ENCODE data around the gene BMERB1. TPM values are rescaled to one million over a fixed set of nuclear protein-coding genes. Genes with fewer than 3 reads are reported as not detected.

Gene BMERB1
- total RNA-seq, 1 experiment from 2014 or later = 13.6 TPM

DNA sequence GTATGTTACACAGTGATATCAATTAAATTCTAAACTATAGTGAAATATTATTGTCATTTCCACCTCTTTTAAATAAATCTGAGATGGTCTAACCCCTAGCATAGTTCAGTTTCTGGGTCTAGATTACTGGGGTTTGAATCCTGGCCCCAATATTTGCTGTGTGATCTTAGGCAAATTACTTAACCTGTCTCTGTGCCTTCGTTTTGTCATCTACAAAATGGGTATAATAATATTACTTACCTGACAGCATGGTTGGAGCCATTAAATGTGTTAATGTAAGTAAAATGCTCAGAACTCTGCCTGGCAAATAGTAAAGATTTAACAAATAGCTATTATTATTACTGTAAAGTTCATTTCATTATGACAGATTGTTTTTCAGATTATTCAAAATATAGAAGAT lies 52.3 kb downstream of the BMERB1 start (continued):
- TF ChIP-seq, protein P1, sequence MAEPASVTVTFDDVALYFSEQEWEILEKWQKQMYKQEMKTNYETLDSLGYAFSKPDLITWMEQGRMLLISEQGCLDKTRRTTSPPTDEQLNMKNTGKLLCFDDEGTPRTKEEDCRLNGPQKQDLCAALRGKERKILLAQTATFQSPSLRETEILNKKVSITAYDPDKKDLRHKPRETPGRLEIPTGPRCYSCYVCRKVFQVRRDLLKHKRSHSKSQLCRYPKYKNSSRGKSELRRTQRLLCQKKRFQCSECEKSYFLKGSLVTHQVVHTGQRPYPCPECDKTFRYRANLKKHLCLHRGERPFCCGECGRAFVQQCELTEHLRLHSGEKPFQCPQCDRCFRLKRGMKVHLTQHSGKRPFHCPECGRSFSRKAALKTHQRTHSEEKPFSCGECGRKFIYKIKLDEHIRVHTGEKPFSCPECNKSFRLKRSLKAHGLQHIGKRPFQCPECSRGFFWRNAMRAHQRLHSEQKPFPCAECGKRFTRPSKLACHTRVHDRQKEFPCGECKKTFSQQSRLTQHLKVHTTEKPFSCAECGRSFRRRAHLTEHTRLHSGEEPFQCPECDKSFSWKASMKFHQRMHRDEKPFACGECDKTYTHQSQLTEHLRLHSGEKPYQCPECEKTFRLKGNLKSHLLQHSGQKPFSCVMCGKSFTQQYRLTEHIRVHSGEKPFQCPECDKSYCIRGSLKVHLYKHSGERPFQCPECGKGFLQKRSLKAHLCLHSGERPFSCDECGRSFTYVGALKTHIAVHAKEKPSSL (CRISPR knock-in tag; conservative IDR thresholded peaks at IDR 0.05) = no peak

DNA sequence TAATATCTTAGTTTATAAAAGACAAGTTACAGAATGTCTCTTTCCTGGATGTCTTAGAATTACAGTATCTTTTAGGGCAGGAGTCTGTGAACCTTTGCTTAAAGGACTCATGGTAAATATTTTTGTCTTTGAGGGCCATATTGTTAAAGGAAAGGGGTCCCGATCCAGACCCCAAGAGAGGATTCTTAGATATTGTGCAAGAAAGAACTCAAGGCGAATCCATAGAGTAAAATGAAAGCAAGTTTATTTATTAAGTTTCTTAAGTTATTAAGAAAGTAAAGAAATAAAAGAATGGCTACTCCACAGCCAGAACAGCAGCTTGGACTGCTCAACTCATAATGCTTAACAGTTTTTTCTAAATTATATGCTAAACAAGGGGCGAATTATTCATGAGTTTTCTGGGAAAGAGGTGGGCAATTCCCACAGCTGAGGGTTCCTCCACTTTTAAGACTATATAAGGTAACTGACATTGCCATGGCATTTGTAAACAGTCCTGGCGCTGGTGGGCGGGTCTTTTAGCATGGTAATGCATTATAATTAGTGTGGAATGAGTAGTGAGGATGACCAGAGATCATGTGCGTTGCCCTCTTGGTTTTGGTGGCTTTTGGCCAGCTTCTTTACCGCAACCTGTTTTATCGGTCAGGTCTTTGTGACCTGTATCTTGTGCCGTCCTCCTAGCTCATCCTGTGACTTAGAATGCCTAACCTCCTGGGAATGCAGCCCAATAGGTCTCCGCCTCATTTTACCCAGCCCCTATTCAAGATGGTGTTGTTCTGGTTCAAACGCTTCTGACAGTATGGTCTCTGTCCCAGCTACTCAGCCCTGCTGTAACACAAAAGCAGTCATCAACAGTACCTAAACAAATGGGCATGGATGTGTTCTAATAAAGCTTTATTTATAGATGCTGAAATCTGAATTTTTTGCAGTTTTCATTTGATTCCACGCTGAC lies 53.2 kb downstream of the BMERB1 start:
- POLR2A ChIA-PET = no interaction called here
- no peaks in the 10 kb centered on the region for H3K9me3 Mint-ChIP-seq
- DNase-seq (ENCODE audit: low spot score) (no peak), ATAC-seq (no peak)
- H3K4me3 Mint-ChIP-seq = no peak overlapping the region
- CTCF ChIA-PET = interaction anchor here (0.6 to 0.7 kb wide), 2 partner anchors 11 to 15 kb away, joined by 3 read pairs; no protein-coding TSS in a partner anchor
- TF ChIP-seq, protein P2, sequence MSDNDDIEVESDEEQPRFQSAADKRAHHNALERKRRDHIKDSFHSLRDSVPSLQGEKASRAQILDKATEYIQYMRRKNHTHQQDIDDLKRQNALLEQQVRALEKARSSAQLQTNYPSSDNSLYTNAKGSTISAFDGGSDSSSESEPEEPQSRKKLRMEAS (CRISPR knock-in tag; IDR thresholded peaks at IDR 0.05) = no peak
- TF ChIP-seq ZNF121 (CRISPR knock-in tag; IDR thresholded peaks at IDR 0.05) = no peak
- TF ChIP-seq, protein P3, sequence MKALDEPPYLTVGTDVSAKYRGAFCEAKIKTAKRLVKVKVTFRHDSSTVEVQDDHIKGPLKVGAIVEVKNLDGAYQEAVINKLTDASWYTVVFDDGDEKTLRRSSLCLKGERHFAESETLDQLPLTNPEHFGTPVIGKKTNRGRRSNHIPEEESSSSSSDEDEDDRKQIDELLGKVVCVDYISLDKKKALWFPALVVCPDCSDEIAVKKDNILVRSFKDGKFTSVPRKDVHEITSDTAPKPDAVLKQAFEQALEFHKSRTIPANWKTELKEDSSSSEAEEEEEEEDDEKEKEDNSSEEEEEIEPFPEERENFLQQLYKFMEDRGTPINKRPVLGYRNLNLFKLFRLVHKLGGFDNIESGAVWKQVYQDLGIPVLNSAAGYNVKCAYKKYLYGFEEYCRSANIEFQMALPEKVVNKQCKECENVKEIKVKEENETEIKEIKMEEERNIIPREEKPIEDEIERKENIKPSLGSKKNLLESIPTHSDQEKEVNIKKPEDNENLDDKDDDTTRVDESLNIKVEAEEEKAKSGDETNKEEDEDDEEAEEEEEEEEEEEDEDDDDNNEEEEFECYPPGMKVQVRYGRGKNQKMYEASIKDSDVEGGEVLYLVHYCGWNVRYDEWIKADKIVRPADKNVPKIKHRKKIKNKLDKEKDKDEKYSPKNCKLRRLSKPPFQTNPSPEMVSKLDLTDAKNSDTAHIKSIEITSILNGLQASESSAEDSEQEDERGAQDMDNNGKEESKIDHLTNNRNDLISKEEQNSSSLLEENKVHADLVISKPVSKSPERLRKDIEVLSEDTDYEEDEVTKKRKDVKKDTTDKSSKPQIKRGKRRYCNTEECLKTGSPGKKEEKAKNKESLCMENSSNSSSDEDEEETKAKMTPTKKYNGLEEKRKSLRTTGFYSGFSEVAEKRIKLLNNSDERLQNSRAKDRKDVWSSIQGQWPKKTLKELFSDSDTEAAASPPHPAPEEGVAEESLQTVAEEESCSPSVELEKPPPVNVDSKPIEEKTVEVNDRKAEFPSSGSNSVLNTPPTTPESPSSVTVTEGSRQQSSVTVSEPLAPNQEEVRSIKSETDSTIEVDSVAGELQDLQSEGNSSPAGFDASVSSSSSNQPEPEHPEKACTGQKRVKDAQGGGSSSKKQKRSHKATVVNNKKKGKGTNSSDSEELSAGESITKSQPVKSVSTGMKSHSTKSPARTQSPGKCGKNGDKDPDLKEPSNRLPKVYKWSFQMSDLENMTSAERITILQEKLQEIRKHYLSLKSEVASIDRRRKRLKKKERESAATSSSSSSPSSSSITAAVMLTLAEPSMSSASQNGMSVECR (CRISPR knock-in tag; IDR thresholded peaks at IDR 0.05; ENCODE audit: borderline replicate concordance) = no peak
- TF ChIP-seq, protein P4, sequence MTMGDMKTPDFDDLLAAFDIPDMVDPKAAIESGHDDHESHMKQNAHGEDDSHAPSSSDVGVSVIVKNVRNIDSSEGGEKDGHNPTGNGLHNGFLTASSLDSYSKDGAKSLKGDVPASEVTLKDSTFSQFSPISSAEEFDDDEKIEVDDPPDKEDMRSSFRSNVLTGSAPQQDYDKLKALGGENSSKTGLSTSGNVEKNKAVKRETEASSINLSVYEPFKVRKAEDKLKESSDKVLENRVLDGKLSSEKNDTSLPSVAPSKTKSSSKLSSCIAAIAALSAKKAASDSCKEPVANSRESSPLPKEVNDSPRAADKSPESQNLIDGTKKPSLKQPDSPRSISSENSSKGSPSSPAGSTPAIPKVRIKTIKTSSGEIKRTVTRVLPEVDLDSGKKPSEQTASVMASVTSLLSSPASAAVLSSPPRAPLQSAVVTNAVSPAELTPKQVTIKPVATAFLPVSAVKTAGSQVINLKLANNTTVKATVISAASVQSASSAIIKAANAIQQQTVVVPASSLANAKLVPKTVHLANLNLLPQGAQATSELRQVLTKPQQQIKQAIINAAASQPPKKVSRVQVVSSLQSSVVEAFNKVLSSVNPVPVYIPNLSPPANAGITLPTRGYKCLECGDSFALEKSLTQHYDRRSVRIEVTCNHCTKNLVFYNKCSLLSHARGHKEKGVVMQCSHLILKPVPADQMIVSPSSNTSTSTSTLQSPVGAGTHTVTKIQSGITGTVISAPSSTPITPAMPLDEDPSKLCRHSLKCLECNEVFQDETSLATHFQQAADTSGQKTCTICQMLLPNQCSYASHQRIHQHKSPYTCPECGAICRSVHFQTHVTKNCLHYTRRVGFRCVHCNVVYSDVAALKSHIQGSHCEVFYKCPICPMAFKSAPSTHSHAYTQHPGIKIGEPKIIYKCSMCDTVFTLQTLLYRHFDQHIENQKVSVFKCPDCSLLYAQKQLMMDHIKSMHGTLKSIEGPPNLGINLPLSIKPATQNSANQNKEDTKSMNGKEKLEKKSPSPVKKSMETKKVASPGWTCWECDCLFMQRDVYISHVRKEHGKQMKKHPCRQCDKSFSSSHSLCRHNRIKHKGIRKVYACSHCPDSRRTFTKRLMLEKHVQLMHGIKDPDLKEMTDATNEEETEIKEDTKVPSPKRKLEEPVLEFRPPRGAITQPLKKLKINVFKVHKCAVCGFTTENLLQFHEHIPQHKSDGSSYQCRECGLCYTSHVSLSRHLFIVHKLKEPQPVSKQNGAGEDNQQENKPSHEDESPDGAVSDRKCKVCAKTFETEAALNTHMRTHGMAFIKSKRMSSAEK (CRISPR knock-in tag; IDR thresholded peaks at IDR 0.05; ENCODE audit: borderline replicate concordance) = no peak
- TF ChIP-seq NFE2L1 (CRISPR knock-in tag; IDR thresholded peaks at IDR 0.05) = no peak
- TF ChIP-seq NR2C2 (CRISPR knock-in tag; IDR thresholded peaks at IDR 0.05) = no peak
- H3K27ac Mint-ChIP-seq = no peak overlapping the region
- H3K27me3 Mint-ChIP-seq (ENCODE audit: low read depth) = no peaks in the 10 kb centered on the region
- no peaks in the 10 kb centered on the region for H3K36me3 Mint-ChIP-seq
- 0 out of 2 replicates have a peak, but pooled peaks cover 2% of the 10 kb centered on the region for H3K4me1 Mint-ChIP-seq

DNA sequence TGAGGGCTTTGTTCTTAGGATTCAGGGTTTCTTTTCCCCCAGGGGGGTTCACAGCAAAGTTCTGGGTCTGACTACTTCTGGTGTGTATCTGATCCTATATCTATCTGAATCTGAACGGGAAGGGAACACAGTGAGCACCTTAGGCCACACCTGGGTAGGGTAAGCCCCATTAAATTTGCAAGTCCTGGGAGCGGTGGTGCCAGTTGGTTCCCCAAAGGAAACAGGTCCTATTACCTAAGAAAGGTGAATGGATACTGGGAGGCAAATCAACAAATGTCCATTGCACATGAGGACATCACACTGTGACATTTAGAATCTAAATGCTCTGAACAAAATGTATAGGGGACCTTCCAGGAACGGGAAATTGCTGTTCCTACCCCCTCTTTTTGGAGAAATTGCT lies 54.6 kb downstream of the BMERB1 start:
- no peak overlapping the region for H3K4me3 Mint-ChIP-seq

More for the DNA sequence above, 54.6 kb downstream of the BMERB1 start:
- H3K27me3 Mint-ChIP-seq (ENCODE audit: low read depth) = no peaks in the 10 kb centered on the region
- H3K36me3 Mint-ChIP-seq = no peaks in the 10 kb centered on the region
- ATAC-seq (no peak), DNase-seq (ENCODE audit: low spot score) (no peak)
- TF ChIP-seq ZNF416 (CRISPR knock-in tag; IDR thresholded peaks at IDR 0.05) (no peak), KAT7 (CRISPR knock-in tag; IDR thresholded peaks at IDR 0.05; ENCODE audit: borderline replicate concordance) (no peak), HMGA2 (CRISPR knock-in tag; IDR thresholded peaks at IDR 0.05) (no peak), JUN (CRISPR knock-in tag; IDR thresholded peaks at IDR 0.05) (no peak), SOX15 (CRISPR knock-in tag; IDR thresholded peaks at IDR 0.05) (no peak)
- TF ChIP-seq, protein P5, sequence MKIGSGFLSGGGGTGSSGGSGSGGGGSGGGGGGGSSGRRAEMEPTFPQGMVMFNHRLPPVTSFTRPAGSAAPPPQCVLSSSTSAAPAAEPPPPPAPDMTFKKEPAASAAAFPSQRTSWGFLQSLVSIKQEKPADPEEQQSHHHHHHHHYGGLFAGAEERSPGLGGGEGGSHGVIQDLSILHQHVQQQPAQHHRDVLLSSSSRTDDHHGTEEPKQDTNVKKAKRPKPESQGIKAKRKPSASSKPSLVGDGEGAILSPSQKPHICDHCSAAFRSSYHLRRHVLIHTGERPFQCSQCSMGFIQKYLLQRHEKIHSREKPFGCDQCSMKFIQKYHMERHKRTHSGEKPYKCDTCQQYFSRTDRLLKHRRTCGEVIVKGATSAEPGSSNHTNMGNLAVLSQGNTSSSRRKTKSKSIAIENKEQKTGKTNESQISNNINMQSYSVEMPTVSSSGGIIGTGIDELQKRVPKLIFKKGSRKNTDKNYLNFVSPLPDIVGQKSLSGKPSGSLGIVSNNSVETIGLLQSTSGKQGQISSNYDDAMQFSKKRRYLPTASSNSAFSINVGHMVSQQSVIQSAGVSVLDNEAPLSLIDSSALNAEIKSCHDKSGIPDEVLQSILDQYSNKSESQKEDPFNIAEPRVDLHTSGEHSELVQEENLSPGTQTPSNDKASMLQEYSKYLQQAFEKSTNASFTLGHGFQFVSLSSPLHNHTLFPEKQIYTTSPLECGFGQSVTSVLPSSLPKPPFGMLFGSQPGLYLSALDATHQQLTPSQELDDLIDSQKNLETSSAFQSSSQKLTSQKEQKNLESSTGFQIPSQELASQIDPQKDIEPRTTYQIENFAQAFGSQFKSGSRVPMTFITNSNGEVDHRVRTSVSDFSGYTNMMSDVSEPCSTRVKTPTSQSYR (CRISPR knock-in tag; IDR thresholded peaks at IDR 0.05) = no peak
- H3K4me1 Mint-ChIP-seq = 0 out of 2 replicates have a peak, but pooled peaks cover 2% of the 10 kb centered on the region
- POLR2A ChIA-PET = no interaction called here
- no peaks in the 10 kb centered on the region for H3K9me3 Mint-ChIP-seq
- no peak overlapping the region for H3K27ac Mint-ChIP-seq
- CTCF ChIA-PET = no interaction called here
